Neural crest cell (in vitro differentiated cells): ENCODE results near the gene HRH3. TPM values are rescaled to one million over a fixed set of nuclear protein-coding genes. Genes with fewer than 3 reads are reported as not detected.
A peak's percentile ranks its signal among the peaks of the same experiment; 100 is the strongest.

ENCODE experiments used
- DNase-seq: peaks from one replicate; pipeline ENCODE4 v3.0.0; 2021; ENCODE audit warnings: low read depth, mixed read lengths, low spot score
- H3K27ac Mint-ChIP-seq: one replicate; pipeline ENCODE4 v1.8.0; 2021; ENCODE audit warnings: mild to moderate bottlenecking, mixed read lengths; ENCODE audit not compliant: unreplicated experiment
- H3K27me3 Mint-ChIP-seq: 2 replicates; pipeline ENCODE4 v1.8.0; 2021; ENCODE audit warnings: low read depth, mild to moderate bottlenecking, mixed read lengths
- H3K36me3 Mint-ChIP-seq: 2 replicates; pipeline ENCODE4 v1.8.0; 2021; ENCODE audit warnings: low read depth, mild to moderate bottlenecking, mixed read lengths
- H3K4me1 Mint-ChIP-seq: 2 replicates; pipeline ENCODE4 v1.8.0; 2021; ENCODE audit warnings: mixed read lengths
- H3K4me3 Mint-ChIP-seq: one replicate; pipeline ENCODE4 v1.8.0; 2021; ENCODE audit warnings: mild to moderate bottlenecking, mixed read lengths
- H3K9me3 Mint-ChIP-seq: 2 replicates; pipeline ENCODE4 v1.8.0; 2021; ENCODE audit warnings: mixed read lengths
- total RNA-seq: library from RNA; stranded (reverse); gene quantifications from 2 replicates; pipeline ENCODE4 v1.2.1, GENCODE V29; 2021
- TF ChIP-seq, protein P1 (sequence below): fragments of 200-600 bp; sonication (generic); conservative IDR thresholded peaks from 2 replicates; pipeline ENCODE4 v1.5.0; 2021; ENCODE audit warnings: antibody characterized with exemption, mild to moderate bottlenecking

The HRH3 gene
- total RNA-seq, 1 donor from 2014 or later = 0.75 TPM

DNA sequence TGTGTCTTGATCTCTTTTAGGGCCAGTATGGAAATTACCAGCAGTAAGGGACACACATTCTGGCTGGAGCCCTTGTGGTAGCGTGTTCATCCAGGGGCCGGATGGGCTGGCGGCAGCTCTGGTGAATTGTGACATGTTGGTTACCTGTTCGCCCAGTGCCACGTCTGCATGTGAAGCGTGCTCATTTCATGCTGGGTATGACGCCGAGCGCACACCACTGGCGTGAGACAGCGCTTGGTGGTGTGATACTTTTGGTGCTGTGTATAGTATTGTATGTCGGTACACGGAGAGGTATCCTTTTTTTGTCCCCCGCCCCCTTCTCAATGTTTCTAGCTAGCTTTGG lies 40.9 kb downstream of the HRH3 start:
- Mint-ChIP-seq H3K27ac (no peak overlapping the region), H3K4me3 (peak overlapping the region; percentile 27), H3K4me1 (peaks cover 17% of the 10 kb centered on the region), H3K27me3 (no peaks in the 10 kb centered on the region), H3K9me3 (no peaks in the 10 kb centered on the region), H3K36me3 (peaks cover 12% of the 10 kb centered on the region)
- TF ChIP-seq, protein P1, sequence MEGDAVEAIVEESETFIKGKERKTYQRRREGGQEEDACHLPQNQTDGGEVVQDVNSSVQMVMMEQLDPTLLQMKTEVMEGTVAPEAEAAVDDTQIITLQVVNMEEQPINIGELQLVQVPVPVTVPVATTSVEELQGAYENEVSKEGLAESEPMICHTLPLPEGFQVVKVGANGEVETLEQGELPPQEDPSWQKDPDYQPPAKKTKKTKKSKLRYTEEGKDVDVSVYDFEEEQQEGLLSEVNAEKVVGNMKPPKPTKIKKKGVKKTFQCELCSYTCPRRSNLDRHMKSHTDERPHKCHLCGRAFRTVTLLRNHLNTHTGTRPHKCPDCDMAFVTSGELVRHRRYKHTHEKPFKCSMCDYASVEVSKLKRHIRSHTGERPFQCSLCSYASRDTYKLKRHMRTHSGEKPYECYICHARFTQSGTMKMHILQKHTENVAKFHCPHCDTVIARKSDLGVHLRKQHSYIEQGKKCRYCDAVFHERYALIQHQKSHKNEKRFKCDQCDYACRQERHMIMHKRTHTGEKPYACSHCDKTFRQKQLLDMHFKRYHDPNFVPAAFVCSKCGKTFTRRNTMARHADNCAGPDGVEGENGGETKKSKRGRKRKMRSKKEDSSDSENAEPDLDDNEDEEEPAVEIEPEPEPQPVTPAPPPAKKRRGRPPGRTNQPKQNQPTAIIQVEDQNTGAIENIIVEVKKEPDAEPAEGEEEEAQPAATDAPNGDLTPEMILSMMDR = no peak
- DNase-seq = no peak

DNA sequence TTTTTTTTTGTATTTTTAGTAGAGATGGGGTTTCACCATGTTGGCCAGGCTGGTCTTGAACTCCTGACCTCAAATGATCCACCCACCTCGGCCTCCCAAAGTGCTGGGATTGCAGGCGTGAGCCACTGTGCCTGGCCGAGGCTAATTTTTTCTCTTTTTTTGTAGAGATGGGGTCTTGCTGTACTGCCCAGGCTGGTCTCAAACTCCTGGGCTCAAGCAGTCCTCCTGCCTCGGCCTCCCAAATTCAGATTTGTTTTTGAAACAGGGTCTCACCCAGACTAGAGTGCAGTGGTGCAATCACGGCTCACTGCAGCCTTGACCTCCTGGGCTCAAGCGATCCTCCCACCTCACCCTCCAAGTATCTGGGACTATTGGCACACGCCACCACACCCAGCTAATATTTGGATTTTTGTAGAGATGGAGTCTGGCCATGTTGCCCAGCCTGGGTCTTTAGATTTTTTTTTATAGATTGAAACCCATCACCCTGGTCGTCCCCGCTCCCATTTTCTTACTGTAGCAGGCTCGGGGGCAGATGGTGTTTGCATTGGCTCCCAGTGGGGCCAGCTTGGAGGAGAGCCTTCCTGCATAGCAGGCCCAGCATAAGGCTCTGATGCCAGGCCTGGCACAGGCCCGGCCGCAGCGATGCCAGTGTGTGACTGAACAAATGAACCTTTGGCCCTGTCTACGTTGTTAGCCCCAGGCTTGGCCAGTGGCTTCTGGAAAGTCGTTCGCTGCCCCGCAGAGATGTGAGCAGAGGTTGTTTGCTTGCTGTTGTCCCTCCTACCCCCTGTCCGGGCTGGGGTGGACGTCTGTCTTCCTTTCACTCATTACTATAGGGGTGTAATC lies 41.5 kb downstream of the HRH3 start:
- H3K36me3 Mint-ChIP-seq = peaks cover 12% of the 10 kb centered on the region
- H3K4me1 Mint-ChIP-seq = peaks cover 12% of the 10 kb centered on the region
- H3K4me3 Mint-ChIP-seq = peak overlapping the region; percentile 27
- no peaks in the 10 kb centered on the region for H3K9me3 Mint-ChIP-seq
- no peaks in the 10 kb centered on the region for H3K27me3 Mint-ChIP-seq
- no peak overlapping the region for H3K27ac Mint-ChIP-seq
- TF ChIP-seq, protein P1 = no peak
- DNase-seq = no peak

DNA sequence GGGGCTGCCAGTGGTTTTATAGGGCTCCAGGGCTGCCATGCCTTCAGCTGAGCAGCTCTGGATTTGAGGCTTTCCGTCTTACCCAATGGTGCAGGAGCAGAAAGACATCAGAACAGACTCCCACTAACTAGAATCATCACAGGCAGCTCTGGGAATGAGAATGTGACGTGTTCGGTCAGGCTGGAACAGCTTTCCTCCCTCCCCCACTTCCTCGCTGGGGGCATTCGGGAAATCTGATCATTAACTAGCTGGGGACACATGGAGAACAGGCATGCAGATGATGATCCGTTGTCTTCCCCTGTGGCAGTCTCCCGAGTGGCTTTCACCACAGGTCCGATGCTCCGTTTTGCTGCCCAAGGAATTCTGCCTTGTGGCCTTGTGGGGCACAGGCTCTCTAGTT lies 42.8 kb downstream of the HRH3 start:
- Mint-ChIP-seq H3K4me1 (peaks cover 8% of the 10 kb centered on the region), H3K4me3 (no peak overlapping the region), H3K9me3 (no peaks in the 10 kb centered on the region), H3K27me3 (no peaks in the 10 kb centered on the region), H3K27ac (no peak overlapping the region), H3K36me3 (peaks cover 12% of the 10 kb centered on the region)
- no peak for DNase-seq
- TF ChIP-seq, protein P1 = no peak

DNA sequence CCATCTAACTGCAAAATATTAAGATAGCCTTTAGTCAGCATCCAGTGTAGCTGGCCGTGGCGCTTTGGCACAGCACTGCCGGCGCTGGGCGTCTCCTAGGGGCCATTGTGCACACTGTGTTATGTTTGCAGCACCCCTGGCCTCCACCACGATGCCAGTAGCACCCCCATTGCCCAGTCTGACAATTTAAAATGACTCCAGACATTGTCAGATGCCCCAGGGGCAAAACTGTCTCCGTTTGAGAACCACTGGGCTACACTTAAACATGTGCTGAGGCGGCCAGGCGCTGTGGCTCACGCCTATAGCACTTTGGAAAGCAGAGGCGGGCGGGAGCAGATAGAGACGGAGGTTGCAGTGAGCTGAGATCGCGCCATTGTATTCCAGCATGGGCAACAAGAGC lies 43.2 kb downstream of the HRH3 start:
- DNase-seq = no peak
- Mint-ChIP-seq H3K27me3 (no peaks in the 10 kb centered on the region), H3K9me3 (no peaks in the 10 kb centered on the region), H3K4me3 (no peak overlapping the region), H3K4me1 (peaks cover 4% of the 10 kb centered on the region), H3K36me3 (peaks cover 11% of the 10 kb centered on the region), H3K27ac (no peak overlapping the region)
- TF ChIP-seq, protein P1 = no peak

DNA sequence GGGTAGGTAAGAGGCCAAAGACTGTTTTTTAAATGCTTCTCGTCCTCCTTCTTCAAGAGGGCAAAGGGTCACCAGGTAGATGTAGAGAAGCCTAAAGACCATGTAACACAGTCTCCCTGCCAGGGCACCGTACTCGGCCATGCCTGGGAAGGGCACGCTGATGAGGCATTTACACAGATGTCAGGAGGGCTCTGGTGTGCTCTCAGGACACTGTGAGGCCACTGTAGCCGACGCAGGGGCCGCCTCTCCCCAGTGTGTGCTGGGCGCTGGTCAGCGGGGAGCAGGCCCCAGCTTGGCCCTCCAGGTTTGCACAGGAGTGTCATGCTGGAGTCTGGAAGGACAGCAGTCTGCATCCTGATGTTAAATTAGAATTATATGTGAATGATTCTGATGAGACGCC lies 44.4 kb downstream of the HRH3 start:
- DNase-seq = no peak
- no peak overlapping the region for H3K4me3 Mint-ChIP-seq
- TF ChIP-seq, protein P1 = no peak
- no peaks in the 10 kb centered on the region for H3K9me3 Mint-ChIP-seq
- H3K27ac Mint-ChIP-seq = no peak overlapping the region
- H3K36me3 Mint-ChIP-seq = peaks cover 9% of the 10 kb centered on the region
- no peaks in the 10 kb centered on the region for H3K27me3 Mint-ChIP-seq
- H3K4me1 Mint-ChIP-seq = no peaks in the 10 kb centered on the region
